ENCODE measurements around the gene ING3. TPM values are rescaled to one million over a fixed set of nuclear protein-coding genes. Genes with fewer than 3 reads are reported as not detected.

Gene ING3
- total and polyA plus RNA-seq, 9 of the 15 experiments (the other 6 are each of a cell fraction or from before 2014, with no cell fraction given): 22.8 to 233 (median 50.4) TPM

- no peak for TF ChIP-seq BCOR (IDR thresholded peaks at IDR 0.05)
- TF ChIP-seq PRPF4 (IDR thresholded peaks at IDR 0.05; ENCODE audit: insufficient read depth, low read depth, low read length, poor library complexity, severe bottlenecking): no peak
- TF ChIP-seq MYC (IDR thresholded peaks at IDR 0.05; ENCODE audit: low read depth, low read length): no peak
- TF ChIP-seq MYC (CRISPR knock-in tag; IDR thresholded peaks at IDR 0.05; ENCODE audit: borderline replicate concordance, low read depth): no peak
- no peak for TF ChIP-seq NR3C1 (CRISPR knock-in tag; IDR thresholded peaks at IDR 0.05)
- TF ChIP-seq SP1 (CRISPR knock-in tag; IDR thresholded peaks at IDR 0.05): no peak
- TF ChIP-seq ZNF699 (CRISPR knock-in tag; IDR thresholded peaks at IDR 0.05; ENCODE audit: insufficient replicate concordance): no peak
- no peak for TF ChIP-seq ZNF655 (CRISPR knock-in tag; IDR thresholded peaks at IDR 0.05)
- no peak for TF ChIP-seq SMAD3 (CRISPR knock-in tag; conservative IDR thresholded peaks at IDR 0.05)
- no peak for TF ChIP-seq TBL1XR1 (IDR thresholded peaks at IDR 0.05; ENCODE audit: low read length in 2 of 2)
- no peak for TF ChIP-seq KAT8 (IDR thresholded peaks at IDR 0.05; ENCODE audit: low read depth)
- TF ChIP-seq CGGBP1 (CRISPR knock-in tag; IDR thresholded peaks at IDR 0.05): no peak
- no peak for TF ChIP-seq RBM14 (IDR thresholded peaks at IDR 0.05; ENCODE audit: borderline replicate concordance, insufficient read depth, low read depth, low read length)
- no peak for TF ChIP-seq ZNF518B (CRISPR knock-in tag; IDR thresholded peaks at IDR 0.05)
- no peak for TF ChIP-seq ZNF347 (CRISPR knock-in tag; IDR thresholded peaks at IDR 0.05; ENCODE audit: low read depth)
- no peak for TF ChIP-seq XRCC3 (IDR thresholded peaks at IDR 0.05)
- no peak for TF ChIP-seq KLF13 (tag; IDR thresholded peaks at IDR 0.05; ENCODE audit: borderline replicate concordance, low read depth)
- no peak for TF ChIP-seq HMGXB4 (CRISPR knock-in tag; IDR thresholded peaks at IDR 0.05)
- TF ChIP-seq VEZF1 (CRISPR knock-in tag; IDR thresholded peaks at IDR 0.05): 0 out of 2 replicates have a peak, but pooled peaks have one; percentile 38
- TF ChIP-seq PURB (CRISPR knock-in tag; IDR thresholded peaks at IDR 0.05; ENCODE audit: low read depth): no peak
- TF ChIP-seq FOXK1 (CRISPR knock-in tag; IDR thresholded peaks at IDR 0.05; ENCODE audit: borderline replicate concordance): no peak
- no peak for TF ChIP-seq FOXJ3 (CRISPR knock-in tag; IDR thresholded peaks at IDR 0.05)
Observed at GRCh38 chr7:121019018-121019417, 68.4 kb downstream of the ING3 start (continued).
